LNCAP (cell line): Measurements from ENCODE around the gene CCDC158.
A peak's percentile ranks its signal among the peaks of the same experiment; 100 is the strongest.

Experiments used
- CTCF ChIP-seq: fragments of 450-650 bp; IDR thresholded peaks from 2 replicates; pipeline ENCODE4 v1.5.1; 2017; ENCODE audit warnings: mild to moderate bottlenecking

Gene CCDC158

GRCh38 chr4:76426272-76426671 lies 5.3 kb upstream of the CCDC158 start:
- peak; percentile 42; the same call in 1 of the 2 replicates for TF ChIP-seq CTCF

GRCh38 chr4:76420188-76420761 lies 666 bp downstream of the CCDC158 start:
- TF ChIP-seq CTCF, result no peak

GRCh38 chr4:76410636-76411035 lies 10.3 kb downstream of the CCDC158 start:
- TF ChIP-seq CTCF, result no peak

- TF ChIP-seq CTCF, result no peak
Measured at GRCh38 chr4:76407440-76408119, 13.4 kb downstream of the CCDC158 start.

GRCh38 chr4:76406081-76406480 lies 14.9 kb downstream of the CCDC158 start:
- no peak for TF ChIP-seq CTCF

- TF ChIP-seq CTCF, result no peak
Measured at GRCh38 chr4:76401654-76402053, 19.3 kb downstream of the CCDC158 start.

GRCh38 chr4:76388160-76388908 lies 32.6 kb downstream of the CCDC158 start:
- TF ChIP-seq CTCF, result no peak
